ENCODE results near the gene RERE. TPM values are rescaled to one million over a fixed set of nuclear protein-coding genes. Genes with fewer than 3 reads are reported as not detected.

RERE gene
- total RNA-seq, 1 experiment from 2014 or later: 217 TPM

- no TSS peak for BruUV-seq (replicated peaks)
- no peaks in the 10 kb centered on the region for H3K36me3 ChIP-seq (ENCODE audit: control insufficient read depth, insufficient read depth, low read length)
- POLR2A ChIA-PET: no interaction called here
- ATAC-seq: no peak
- no peak overlapping the region for H3K4me3 ChIP-seq (ENCODE audit: low read depth in 2 of 2, low read length in 2 of 2)
- CTCF ChIA-PET: no interaction called here
- no peaks in the 10 kb centered on the region for H3K9me3 ChIP-seq (ENCODE audit: control insufficient read depth, insufficient read depth, low read depth, low read length)
- H3K27me3 ChIP-seq (ENCODE audit: control insufficient read depth, insufficient read depth, low read length): no peaks in the 10 kb centered on the region
- intact Hi-C loops (cut with micrococcal nuclease; ENCODE audit: unreplicated experiment): no loop called here
- in situ Hi-C loops (cut with HindIII; ENCODE audit: low pct_unique_long_range_greater_than_20kb, low sequenced_read_pairs): no loop called here
- no peak overlapping the region for H3K27ac ChIP-seq (ENCODE audit: low read length)
- DNase-seq (ENCODE audit: low read depth, low spot score): no peak
- H3K4me1 ChIP-seq (ENCODE audit: control insufficient read depth, insufficient read depth, low read length): no peaks in the 10 kb centered on the region
- TF ChIP-seq SIN3A (IDR thresholded peaks at IDR 0.05; ENCODE audit: borderline replicate concordance, insufficient read depth, low read depth, low read length) (no peak), POLR2AphosphoS5 (IDR thresholded peaks at IDR 0.05; ENCODE audit: low read depth, low read length) (no peak), TCF7L2 (IDR thresholded peaks at IDR 0.05; ENCODE audit: low read depth, low read length) (no peak), CTCF (IDR thresholded peaks at IDR 0.05) (no peak)
- TF ChIP-seq, protein P1, sequence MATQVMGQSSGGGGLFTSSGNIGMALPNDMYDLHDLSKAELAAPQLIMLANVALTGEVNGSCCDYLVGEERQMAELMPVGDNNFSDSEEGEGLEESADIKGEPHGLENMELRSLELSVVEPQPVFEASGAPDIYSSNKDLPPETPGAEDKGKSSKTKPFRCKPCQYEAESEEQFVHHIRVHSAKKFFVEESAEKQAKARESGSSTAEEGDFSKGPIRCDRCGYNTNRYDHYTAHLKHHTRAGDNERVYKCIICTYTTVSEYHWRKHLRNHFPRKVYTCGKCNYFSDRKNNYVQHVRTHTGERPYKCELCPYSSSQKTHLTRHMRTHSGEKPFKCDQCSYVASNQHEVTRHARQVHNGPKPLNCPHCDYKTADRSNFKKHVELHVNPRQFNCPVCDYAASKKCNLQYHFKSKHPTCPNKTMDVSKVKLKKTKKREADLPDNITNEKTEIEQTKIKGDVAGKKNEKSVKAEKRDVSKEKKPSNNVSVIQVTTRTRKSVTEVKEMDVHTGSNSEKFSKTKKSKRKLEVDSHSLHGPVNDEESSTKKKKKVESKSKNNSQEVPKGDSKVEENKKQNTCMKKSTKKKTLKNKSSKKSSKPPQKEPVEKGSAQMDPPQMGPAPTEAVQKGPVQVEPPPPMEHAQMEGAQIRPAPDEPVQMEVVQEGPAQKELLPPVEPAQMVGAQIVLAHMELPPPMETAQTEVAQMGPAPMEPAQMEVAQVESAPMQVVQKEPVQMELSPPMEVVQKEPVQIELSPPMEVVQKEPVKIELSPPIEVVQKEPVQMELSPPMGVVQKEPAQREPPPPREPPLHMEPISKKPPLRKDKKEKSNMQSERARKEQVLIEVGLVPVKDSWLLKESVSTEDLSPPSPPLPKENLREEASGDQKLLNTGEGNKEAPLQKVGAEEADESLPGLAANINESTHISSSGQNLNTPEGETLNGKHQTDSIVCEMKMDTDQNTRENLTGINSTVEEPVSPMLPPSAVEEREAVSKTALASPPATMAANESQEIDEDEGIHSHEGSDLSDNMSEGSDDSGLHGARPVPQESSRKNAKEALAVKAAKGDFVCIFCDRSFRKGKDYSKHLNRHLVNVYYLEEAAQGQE (IDR thresholded peaks at IDR 0.05; ENCODE audit: insufficient read depth in 1 of 2, low read depth in 2 of 2, low read length in 1 of 2): no peak
These were observed 71.6 kb downstream of the RERE start for GRCh38 chr1:8745749-8746390.

DNA sequence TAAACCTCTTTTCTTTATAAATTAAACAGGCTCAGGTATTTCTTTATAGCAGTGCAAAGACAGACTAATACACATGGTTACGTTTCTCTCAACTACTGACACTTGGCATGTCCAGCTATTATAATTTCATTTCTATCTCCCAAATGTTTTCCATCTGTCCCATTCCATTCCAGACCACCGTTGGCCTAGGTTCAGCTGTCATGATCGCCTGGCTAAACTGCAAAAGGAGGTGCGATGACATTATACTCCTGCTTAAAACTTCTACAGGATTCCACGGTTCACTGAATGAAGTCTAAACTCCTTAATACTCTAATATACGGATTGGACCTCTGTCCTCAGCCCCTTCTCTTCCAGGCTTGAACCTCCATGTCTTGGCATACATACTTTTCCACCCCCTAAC lies 72.1 kb downstream of the RERE start:
- Histone ChIP-seq H3K9me3 (ENCODE audit: control insufficient read depth, insufficient read depth, low read depth, low read length) (no peaks in the 10 kb centered on the region), H3K4me1 (ENCODE audit: control insufficient read depth, insufficient read depth, low read length) (no peaks in the 10 kb centered on the region), H3K27me3 (ENCODE audit: control insufficient read depth, insufficient read depth, low read length) (no peaks in the 10 kb centered on the region), H3K27ac (ENCODE audit: low read length) (no peak overlapping the region), H3K36me3 (ENCODE audit: control insufficient read depth, insufficient read depth, low read length) (no peaks in the 10 kb centered on the region), H3K4me3 (ENCODE audit: low read depth in 2 of 2, low read length in 2 of 2) (no peak overlapping the region)
- ChIA-PET CTCF (no interaction called here), POLR2A (no interaction called here)
- ATAC-seq: no peak
- BruUV-seq (replicated peaks): no TSS peak
- in situ Hi-C loops (cut with HindIII; ENCODE audit: low pct_unique_long_range_greater_than_20kb, low sequenced_read_pairs) (no loop called here), intact Hi-C loops (cut with micrococcal nuclease; ENCODE audit: unreplicated experiment) (no loop called here)
- DNase-seq (ENCODE audit: low read depth, low spot score): no peak
- TF ChIP-seq SIN3A (IDR thresholded peaks at IDR 0.05; ENCODE audit: borderline replicate concordance, insufficient read depth, low read depth, low read length): no peak
- TF ChIP-seq CTCF (IDR thresholded peaks at IDR 0.05): no peak
- TF ChIP-seq, protein P1 (IDR thresholded peaks at IDR 0.05; ENCODE audit: insufficient read depth in 1 of 2, low read depth in 2 of 2, low read length in 1 of 2): no peak
- TF ChIP-seq TCF7L2 (IDR thresholded peaks at IDR 0.05; ENCODE audit: low read depth, low read length): no peak
- no peak for TF ChIP-seq POLR2AphosphoS5 (IDR thresholded peaks at IDR 0.05; ENCODE audit: low read depth, low read length)

Measured in Panc1 (cell line).